NCI-H2227 (cell line): Measurements from ENCODE around the gene ABLIM2.

Experiments
- DNase-seq: peaks from one replicate; lab custom pipeline; 2025; ENCODE audit not compliant: unreplicated experiment; lab: John Stamatoyannopoulos, UW

The ABLIM2 gene

DNA sequence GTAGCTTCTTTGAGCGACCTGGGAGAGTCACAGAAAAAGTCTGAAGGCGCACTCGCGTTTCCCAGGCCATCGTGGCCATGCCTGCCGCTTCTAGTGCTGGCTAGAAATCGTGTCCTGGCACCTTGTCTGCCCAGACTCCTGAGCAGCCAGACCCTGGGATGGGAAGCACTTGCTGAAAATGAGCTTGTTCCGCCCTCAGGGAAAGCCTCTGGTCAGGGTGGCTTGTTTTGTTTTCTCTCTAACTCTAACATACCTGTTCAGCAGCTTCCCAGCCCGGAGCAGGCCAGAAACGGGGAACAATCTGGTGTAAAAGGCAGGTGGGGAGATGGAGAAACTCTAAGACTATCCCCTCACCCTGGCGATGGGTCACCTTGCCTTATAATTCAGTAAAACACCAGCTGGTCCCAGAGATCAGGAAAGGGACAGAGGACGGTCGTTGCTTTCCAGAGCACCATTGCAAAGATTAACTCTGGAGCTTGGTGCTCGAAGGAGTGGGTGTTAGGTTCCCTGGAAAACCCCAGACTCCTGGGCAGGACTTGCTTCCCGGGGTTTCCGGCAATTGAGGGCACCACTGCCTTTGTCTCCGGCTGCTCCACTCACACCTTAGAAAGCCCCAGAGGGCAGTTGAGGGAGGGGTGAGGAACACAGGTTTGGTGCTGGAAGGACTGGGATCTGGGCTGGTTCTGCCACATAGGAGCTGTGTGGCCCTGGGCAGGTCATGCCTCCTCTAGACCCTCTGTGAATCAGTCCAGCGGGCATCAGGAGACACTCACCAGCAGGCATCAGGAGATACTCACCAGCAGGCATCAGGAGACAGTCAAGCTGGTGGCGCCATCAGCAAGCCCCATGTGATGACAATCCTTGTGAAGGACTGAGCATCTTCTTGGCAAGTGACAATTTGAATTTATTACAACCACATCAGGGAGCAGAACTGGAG lies 36.0 kb upstream of the ABLIM2 start:
- DNase-seq = no peak

DNA sequence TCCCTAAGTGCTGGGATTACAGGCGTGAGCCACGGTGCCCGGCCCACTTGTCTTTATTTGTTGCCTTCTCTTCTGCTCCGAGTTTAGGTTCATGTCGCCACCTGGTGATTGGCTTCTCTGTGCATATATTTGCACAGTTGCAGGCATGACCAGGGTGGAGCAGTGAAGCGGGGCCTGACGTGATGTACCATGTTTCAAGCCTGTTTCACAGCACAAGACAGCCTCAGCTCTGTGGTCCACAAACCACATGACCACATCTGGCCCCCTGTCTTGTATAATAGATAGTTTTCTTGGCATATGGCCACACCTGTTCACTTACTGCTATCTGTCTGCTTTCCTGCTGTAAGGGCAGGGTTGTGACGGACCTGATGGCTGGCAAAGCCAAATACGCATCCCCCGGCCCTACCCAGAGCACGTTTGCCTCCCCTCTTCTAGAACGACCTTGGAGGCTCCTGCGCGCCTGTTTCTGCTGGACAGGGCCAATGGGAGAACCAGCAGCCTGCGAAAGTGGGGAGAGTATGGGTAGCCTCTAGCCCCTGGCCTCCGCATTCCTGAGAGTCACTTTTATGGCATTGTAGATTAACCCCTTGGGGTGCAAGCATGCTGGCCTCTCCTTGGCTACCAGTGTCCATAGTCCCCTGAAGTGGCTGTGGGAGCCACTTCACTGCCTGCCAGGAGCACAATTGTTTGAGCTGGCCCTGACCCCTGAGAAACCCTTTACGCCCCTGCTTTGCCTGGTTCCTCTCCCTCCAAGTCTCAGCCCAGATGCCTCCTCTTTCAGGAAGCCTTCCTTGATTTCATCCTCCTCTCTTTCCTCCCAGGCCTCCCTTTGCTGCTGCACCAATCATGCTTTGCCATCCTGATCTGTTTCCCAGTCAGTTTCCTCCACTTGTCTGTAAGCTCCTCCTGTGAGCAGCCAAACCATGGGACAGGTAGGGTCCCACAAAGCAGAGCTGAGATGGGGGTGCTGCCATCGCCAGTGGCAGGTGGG lies 34.4 kb upstream of the ABLIM2 start:
- peak; percentile 6 for DNase-seq

DNA sequence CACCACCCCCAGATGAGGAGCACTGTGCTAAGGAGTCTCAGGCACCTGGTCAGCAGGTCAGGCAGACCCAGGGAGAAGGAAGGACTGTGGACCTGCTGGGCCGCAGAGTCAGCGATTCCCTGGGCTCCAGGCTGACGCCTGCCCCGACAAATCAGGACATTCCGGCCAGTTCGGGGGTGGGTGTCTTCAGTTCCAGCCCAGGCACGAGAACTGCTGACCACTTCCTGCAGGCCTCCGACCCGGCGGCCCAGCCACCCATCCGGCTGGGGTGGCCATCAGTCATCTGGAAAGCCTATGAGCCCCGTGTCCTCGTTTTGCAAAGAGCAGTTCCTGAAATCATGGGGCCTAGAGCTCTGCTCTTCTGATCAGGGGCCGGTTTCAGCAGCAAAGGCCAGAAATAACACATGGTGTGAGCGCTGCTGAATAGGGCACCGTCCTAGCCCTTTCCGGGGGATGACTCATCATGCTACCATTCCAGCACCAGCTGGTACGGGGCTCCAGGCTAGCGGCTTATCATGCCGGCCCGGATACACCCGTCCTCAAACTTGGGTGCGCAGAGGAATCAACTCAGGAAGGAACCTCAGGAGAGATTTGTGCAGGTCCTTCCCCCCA lies 32.6 kb upstream of the ABLIM2 start:
- no peak for DNase-seq

DNA sequence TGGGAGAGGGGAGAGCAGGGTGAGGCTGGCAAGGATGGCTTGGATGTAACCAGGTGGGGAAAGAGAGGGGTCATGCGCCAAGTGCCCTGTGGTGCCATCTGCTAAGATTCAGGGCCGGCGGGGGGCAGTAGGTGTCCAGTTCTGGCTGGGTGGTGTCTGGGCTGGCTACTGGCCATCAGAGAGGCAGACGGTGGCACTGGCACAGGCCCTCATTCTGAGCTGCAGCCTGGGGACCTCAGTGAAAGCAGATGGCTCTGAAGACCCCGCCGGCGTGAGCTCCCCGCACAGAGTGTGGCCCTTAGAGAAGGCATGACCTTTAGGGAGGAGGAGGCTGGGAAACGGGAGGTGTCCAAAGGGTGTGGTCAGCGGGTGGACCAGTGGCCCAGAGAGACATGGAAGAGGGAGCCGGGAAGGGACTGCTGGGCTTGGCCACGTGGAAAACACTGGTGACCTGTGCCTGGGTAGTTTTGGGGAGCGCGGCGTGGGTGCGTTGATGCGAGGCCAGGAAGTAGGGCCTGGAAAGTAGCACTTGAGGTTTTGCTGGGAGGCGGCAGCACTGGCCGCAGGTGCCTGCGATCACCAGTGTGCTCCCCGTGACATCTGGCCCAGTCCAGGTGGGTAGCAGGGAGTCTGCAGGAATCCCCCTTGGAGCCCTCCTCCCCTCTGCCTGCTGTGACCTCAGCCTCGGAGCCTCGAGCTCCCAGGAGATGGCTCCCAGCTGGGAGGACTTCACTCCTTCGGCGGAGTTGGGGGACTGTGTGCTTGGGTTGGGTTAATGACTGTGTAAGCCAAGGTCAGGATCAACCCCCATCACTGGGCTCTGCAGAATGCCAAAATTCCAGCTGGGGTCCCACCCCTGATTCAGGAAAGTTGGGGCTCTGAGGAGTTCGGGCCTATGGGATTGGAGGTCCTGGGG lies 31.2 kb upstream of the ABLIM2 start:
- DNase-seq = no peak

DNA sequence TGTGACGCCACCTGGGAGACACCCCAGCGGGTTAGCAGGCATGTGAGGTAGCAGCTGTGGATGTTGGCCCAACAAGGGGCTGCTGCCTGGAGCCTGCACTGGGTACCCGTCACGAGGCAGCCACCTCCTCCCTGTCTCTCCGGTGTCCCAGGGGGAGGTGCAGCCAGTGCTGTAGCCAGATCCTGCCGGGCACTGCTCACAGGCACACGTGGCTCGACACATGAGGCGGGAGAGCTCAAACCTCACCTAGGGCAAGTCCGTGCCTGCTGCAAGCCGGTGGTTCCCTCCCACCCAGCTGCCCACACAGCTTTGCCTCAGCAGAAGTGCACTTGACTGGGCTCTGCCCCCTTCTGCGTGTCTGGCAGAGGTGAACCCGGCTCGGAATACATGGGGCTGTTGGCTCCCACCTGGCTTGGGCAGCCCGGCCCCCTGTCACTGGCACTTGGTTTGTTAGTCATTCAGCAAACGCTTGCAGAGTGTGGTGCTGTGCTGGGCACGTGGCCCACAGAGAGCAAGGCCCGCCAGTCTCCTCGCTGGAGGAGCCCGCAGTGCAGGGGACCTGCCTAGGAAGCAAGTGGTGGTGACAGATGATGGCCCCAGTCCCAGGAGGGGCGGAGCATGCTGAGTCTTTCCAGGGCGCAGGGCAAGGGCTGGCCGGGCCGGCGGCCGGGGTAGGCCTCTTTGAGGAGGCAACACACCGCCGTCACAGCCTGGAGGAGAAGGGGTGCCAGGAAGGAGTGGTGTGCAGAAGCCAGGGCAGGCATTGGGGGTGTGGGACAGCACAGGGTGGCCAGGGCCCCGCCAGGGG lies 30.3 kb upstream of the ABLIM2 start:
- DNase-seq = peak; percentile 54

DNA sequence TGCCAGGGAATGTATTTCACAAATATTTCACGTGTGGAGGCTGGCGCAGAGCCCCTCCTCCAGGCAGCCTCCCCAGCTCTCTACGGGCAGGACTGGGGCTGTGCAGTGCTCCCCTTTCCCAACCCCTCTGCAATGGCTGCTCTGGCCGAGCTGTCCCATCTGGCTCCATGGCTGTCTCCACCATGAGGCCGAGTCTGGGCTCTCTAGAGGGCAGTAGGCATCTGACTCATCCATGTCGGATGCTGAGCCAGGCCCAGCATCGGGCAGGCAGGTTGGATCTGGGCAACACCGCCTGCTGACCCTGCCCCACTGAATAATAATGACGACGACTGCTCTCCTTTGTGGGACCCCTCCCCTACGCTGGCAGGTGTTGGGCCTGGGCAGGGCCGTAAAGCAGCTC lies 29.5 kb upstream of the ABLIM2 start:
- no peak for DNase-seq

DNA sequence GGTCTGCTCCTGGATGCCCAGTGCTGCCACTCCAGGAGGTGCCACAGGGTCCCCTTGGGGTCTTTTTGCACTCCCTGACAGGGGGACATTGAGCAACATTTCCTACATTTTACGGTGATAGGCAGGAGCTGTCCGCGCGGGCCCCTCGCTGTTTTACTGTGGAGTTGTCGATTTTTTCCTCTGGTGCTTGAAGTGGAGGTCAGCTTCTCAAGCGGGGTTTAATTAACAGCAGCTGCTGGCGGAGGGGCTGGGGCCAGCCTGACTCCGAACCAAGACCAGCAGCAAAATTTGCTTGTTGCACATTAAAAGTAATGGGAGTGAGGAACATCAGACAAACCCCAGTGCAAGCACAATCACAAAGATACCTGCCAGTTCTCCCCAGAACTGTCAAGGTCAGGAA lies 27.3 kb upstream of the ABLIM2 start:
- peak; percentile 11 for DNase-seq

DNA sequence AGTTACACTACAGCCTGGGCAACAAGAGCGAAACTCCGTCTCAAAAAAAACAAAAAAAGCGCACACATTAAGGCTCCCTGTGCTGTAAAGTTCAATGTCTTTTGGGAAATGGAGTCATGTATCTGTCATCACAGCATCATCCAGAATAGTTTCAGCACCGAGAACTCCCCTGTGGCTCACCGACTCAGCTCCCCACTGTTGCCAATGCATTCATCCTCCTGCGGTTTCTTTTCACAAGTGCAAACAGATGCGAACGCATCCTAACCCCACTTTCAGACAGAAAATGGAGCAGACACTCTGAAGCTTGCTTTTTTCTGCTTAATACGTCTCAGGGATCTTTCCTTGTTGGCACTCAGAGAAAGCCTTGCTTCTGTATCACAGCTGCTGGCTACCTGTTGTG lies 26.7 kb upstream of the ABLIM2 start:
- no peak for DNase-seq

DNA sequence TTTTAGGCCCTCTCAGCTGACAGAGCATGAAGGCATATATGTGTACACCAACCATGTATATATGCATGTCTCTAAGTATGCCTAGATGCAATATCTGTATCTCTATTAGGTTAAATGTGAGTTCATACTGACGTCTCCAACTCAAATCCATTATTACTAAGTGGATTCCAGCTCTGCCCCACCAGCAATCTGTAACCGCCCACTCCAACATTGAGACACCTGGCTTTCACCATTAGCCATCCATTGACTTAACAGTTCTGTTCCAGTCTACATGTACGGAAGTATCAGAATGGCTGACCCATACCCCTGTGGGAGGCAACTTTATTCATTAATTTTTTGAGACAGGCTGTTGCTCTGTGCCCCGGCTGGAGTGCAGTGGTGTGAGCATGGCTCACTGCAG lies 25.4 kb upstream of the ABLIM2 start:
- DNase-seq = no peak

DNA sequence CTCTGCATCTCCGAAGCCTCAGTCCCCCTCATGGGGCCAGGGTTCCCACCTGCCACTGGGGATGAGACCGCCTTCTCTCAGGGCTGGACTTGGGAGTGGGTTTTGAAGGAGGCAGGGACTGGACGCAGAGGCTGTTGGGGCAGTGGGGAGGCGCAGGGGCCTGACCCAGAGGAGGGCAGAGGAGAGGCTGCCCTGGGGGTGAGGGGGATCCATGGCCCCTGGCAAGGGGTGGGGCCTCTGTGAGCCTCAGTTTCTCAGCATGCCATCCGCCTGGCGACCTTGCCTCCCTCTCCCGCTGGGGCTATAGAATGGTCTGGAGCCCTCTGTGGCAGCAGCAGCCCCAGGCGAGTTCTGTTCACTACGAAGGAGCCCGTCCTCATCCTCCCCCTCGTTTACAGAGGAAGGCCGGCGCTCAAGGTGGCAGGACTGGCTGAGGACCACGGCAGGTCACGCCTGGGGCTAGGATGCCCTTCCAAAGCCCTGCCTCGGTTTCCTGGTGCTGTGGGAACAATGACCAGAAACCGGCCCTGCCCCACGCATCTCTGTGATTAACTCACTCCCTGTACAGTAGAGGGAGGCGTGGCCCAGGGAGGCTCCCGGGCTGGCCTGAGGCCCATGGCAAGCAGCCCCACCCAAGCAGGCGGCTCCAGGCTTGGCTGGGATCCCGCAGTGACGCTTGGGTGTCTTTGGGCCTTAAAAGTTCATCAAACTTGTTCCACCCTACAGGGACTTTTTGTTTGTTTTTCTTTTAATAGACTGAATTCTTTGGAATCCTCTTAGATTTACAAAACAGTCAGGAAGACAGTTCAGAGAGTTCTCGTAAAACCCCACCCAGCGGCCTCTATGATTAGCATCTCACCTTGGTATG lies 24.5 kb upstream of the ABLIM2 start:
- DNase-seq = no peak

DNA sequence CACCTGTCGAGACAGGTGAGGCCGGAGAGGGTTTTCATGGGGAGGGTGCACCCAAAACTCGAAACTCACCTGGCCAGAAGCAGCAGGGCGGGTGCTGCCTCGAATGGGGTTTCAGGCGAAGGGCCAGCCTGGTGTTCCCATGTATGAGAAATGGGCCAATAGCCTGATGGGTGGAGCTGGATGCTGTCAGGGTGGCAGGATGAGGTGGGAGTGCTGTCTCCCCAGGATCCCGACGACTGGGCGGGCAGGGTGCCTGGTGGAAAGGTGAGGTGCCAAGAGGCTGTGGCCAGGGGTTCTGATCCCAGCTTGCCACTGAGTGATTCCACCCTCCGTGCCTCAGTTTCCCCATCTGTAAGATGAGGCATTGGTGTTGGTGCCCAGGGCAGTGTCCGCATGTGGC lies 23.7 kb upstream of the ABLIM2 start:
- no peak for DNase-seq

DNA sequence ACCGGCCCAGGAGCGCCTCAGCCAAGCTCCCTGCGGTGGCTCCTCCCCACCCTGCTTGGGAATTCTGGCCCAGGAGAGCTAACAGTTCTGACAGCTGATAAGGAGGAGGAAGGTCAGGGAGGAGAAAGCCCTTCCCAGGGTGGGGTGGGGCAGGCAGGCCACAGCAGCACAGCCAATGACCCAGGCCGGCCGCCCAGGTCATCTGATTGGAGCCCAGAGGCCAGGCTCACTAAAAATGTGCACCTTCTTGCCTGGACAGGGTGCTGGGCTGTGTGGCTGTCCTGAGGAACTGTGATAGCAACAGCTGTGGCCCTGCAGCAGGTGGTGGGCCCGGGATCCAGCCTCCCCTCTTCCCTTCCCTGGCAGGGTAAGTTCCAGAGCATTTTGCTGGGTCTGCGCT lies 23.2 kb upstream of the ABLIM2 start:
- DNase-seq = no peak

DNA sequence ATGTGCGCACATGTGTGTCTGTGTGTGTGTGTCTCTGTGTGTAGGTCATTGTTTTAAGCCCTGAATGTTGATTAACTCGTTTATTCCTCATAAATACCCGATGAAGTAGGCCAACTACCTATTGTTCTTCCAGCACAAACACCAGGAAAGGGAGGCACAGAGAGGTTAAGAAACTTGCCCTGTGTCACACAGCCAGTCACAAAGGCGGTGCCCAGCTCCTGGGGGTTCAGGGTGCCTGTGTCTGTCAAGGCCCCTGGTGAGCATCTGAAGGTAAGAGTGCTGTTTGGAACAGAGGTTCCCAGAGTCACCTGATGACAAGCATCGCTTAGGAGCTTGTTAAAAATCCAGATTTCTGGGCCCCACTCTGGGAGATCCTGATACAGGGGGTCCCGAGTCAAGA lies 22.5 kb upstream of the ABLIM2 start:
- no peak for DNase-seq

DNA sequence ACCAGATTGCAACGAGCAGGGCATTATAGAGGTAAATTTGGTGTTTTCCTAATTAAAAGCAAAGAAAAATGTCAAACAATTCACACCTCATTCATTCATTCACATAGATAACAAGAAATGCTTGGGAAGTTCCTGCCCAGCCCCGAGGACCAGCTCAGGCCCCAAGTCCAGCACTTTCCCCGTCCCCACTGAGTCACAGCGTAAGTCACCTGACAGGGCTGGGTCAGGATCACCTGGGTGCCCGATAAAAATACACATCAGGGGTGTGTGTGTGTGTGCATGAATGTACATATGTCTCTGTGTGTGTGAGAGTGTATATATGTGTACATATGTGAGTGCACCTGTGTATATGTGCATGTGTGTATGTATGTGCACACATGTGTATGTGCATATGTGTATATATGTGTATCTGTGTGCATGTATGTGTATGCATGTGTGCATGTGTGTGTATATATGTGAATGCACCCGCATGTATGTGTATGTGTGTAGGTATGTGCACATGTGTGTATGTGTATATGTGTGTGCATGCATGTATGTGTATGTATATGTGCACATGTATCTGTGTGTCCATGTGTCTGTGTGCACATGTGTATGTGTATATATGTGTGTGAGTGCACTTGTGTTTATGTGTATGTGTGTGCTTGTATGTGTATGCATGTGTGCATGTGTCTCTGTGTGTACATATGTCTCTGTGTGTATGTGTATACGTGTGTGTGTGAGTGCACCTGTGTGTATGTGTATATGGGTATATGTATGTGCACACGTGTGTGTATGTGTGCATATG lies 21.9 kb upstream of the ABLIM2 start:
- no peak for DNase-seq

DNA sequence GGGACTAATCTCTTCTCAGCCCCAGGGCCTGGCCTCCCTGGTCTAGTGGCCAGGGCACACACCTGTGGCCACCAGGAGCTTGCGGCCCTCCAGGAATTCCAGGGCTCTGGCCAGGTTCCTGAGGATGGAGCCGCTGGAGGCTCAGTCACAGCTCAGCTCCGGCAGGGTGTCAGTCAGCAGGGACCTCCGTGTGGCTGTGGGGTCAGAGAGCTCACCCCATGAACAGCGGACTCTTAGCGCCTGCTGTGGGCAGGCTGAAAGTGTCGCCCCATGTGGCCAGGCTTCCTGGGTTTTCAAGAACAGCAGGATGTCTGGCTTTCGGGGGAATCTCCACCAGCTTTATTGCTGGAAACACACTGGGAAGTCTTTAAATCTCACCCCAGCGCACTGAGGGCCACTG lies 21.2 kb upstream of the ABLIM2 start:
- DNase-seq = no peak

DNA sequence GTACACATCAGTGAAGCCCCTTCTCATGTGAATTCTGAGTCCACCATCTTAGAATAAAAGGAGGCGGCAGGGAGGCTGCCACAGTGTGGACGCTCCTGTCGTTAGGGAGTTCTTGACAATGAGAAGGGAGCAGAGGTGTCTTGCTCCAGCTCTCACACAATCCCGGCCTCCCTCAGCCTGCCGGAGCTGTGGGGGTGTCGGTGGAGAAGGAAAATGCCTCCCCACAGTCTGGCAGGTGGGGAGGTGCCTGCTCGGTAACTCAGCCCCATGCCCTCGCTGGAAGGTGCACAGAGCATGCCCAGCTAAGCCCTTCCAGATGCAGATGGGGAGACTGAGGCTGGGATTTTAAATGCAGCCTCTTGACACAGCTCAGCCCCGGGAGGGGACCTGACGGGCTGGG lies 20.5 kb upstream of the ABLIM2 start:
- no peak for DNase-seq

DNA sequence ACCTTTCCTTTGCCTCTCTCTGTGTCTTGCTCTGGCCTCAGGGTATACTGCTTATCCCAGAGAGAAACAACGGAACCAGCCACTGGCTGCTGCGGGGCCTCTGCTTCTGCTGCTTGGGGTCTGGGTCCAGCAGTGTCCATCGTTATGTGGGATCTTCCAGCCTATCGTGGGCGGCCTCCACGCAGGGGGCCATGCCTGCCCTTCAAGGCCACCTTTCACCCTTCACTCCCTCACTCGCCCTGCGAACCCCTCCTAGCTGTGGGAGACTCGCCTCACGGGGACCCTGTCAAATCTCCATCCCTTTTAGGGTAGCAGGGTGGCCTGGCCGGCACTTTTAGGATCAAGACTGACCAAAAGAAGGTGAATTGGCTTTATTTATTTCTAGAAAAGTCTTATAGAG lies 19.3 kb upstream of the ABLIM2 start:
- no peak for DNase-seq

DNA sequence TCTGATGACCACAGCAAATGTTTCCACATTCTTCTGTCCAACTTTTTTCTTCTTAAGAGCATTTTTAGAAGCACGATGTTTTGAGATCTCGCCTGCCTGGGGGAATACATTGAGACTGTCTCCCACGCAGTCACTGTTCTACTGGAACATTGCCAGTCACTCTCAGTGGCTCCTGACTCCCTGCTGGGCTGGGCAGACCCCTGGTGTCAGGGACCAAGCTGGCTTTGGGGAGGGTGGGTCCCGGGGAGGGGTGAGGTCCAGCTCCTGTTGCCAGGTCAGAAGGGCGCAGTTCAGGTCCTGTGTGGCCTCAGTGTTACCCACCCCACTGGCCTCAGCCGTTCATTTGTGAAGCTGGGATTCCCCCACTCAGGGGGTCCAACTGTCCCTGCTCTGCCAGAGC lies 18.9 kb upstream of the ABLIM2 start:
- DNase-seq = no peak
